OCI-LY1 (cell line): ENCODE measurements around the gene CCDC28A.

Experiments
- EZH2 ChIP-seq: fragments of 200-600 bp; sonication (generic), shearing (Covaris generic); IDR thresholded peaks from 2 replicates; pipeline ENCODE4 v1.8.0; 2017; ENCODE audit warnings: borderline replicate concordance, mixed run types, mild to moderate bottlenecking, antibody characterized with exemption, low read length, moderate library complexity, mixed read lengths
- TF ChIP-seq, protein P1 (sequence below): fragments of 200-600 bp; sonication (generic), shearing (Covaris generic); IDR thresholded peaks from 2 replicates; pipeline ENCODE4 v1.5.1; 2017; ENCODE audit warnings: mild to moderate bottlenecking, antibody characterized with exemption, low read length, moderate library complexity, mixed read lengths

DNA sequence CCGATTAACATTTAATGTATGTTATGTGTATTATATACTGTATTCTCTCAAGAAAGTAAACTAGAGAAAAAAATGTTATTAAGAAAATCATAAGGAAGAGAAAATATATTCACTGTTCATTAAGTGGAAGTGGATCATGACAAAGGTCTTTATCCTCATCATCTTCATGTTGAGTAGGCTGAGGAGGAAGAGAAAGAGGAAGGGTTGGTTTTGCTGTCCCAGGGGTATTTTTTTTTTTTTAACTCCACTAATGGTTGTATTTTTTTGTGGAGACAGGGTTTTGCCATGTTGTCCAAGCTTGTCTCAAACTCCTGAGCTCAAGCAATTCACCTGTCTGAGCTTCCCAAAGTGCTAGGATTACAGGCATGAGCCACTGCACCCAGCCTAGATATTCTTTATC is 33.3 kb downstream of the CCDC28A start:
- TF ChIP-seq, protein P1, sequence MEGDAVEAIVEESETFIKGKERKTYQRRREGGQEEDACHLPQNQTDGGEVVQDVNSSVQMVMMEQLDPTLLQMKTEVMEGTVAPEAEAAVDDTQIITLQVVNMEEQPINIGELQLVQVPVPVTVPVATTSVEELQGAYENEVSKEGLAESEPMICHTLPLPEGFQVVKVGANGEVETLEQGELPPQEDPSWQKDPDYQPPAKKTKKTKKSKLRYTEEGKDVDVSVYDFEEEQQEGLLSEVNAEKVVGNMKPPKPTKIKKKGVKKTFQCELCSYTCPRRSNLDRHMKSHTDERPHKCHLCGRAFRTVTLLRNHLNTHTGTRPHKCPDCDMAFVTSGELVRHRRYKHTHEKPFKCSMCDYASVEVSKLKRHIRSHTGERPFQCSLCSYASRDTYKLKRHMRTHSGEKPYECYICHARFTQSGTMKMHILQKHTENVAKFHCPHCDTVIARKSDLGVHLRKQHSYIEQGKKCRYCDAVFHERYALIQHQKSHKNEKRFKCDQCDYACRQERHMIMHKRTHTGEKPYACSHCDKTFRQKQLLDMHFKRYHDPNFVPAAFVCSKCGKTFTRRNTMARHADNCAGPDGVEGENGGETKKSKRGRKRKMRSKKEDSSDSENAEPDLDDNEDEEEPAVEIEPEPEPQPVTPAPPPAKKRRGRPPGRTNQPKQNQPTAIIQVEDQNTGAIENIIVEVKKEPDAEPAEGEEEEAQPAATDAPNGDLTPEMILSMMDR = no peak
- TF ChIP-seq EZH2 = no peak
